ENCODE results near the gene CLSTN2.

CLSTN2 gene

DNA sequence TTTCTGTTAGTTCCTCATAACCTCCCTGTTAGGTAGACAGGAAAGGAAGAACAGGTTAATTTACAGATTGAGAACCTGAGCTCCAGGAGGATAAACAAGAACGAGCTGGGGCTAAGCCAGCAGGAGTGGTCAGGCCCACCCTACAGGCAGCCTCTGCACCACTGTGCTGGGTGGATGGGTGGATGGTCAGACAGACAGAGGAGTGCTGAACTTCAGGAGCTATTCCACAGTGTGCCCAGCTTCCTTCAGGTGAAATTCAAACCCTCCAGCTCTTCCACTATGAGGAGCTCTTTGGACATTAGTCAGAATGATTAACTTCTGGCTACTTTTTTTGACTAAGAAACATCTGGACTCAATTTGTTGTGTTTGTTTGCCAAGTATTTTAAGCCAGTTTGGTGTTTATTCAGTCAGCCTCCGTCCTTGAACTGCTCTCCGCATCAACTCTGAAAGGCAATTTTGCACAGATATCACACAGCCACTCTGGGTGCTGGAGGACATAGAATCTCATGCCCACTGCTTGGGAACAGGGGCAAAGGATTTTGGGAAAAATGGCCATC lies 361.9 kb downstream of the CLSTN2 start:
- no peak for DNase-seq

- no peak for DNase-seq
Observed at GRCh38 chr3:140298043-140298442, 363.1 kb downstream of the CLSTN2 start.

DNA sequence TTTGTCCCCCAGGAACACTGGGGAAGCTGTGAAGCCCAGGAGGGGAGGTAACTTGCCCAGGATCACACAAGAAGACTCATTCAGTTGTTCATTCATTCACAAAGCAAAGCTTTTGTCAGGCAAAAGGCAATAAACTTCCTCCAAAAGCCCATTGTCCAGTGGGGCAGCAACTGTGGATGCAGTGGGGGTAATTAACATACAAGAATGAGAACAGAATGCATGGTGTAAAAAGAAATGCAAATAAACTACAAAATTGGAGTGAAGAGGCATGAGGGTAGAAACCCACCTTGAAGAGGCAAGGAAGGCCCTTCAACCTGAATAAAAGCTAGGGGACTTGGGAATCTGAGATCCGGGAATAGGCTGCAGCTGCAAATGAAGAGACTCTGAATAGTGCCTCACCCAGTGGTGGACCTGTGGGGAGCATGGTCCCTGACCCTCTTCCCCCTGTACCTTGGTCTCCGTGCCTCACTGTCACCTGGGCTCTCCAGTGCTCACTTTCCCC lies 363.6 kb downstream of the CLSTN2 start:
- no peak for DNase-seq

GRCh38 chr3:140303875-140304274 lies 368.9 kb downstream of the CLSTN2 start:
- DNase-seq = no peak

DNA sequence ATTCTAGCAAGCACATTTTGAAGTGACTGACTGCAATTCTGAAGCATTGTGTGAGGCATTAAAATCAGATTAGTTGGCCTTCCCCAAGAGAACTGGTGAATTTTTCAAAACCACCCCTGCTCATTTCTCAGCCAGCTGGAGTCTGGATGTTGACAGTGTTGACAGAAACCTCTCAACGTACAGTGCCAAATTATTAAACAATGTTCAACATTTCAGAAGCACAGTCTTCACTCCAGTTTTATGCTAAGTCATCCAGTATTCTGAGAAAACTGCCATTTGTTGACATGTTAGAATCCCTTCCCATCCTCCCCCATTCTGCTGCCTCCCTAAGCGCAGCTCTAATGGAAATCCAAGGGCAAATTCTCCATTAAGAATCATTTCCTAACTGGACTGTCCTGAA lies 373.6 kb downstream of the CLSTN2 start:
- no peak for DNase-seq

- no peak for DNase-seq
Observed at GRCh38 chr3:140311428-140311827, 376.4 kb downstream of the CLSTN2 start.

DNA sequence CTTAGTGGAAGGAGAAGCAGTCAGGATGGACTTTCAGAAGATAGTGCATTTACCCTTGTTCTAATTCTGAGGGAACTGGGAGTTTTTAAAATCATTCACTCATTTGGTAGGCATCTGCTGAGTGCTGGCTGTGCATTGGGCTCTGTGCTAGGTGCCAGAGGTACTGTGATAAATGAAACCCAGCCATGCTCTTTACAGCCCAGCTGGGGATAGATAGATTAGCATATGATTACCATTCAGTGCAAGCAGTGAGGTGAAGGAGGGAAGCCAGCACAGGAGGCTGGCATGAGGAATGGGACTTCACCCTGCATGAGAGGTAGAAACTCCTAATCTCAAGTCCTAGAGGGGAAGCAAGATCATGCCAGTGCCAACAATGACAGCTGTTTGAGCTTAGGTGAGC lies 381.0 kb downstream of the CLSTN2 start:
- DNase-seq = no peak

GRCh38 chr3:140316466-140316865 lies 381.5 kb downstream of the CLSTN2 start:
- DNase-seq = no peak

GRCh38 chr3:140316868-140317400 lies 381.9 kb downstream of the CLSTN2 start:
- no peak for DNase-seq

DNA sequence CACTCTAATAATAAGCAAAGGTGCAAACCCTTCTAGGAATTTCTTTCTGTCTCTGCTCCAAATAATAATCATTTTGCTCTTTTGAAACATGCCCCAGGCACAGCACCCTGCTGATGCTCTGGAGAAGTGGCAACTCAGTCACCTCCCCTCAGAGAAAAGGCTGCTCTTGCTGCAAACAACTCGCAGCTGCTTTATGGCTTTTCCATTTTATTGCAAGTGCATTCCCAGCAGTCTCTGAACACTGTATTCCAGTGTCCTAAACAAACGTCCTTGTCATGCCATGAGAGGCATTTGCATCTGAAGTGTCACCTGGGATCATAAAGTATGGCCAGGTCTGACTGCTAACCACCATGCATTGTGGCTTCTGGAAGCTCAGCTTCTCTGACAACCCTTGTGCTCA lies 384.8 kb downstream of the CLSTN2 start:
- DNase-seq = no peak

- DNase-seq = no peak
Observed at GRCh38 chr3:140323561-140323960, 388.6 kb downstream of the CLSTN2 start.

GRCh38 chr3:140332131-140332530 lies 397.1 kb downstream of the CLSTN2 start:
- no peak for DNase-seq

DNA sequence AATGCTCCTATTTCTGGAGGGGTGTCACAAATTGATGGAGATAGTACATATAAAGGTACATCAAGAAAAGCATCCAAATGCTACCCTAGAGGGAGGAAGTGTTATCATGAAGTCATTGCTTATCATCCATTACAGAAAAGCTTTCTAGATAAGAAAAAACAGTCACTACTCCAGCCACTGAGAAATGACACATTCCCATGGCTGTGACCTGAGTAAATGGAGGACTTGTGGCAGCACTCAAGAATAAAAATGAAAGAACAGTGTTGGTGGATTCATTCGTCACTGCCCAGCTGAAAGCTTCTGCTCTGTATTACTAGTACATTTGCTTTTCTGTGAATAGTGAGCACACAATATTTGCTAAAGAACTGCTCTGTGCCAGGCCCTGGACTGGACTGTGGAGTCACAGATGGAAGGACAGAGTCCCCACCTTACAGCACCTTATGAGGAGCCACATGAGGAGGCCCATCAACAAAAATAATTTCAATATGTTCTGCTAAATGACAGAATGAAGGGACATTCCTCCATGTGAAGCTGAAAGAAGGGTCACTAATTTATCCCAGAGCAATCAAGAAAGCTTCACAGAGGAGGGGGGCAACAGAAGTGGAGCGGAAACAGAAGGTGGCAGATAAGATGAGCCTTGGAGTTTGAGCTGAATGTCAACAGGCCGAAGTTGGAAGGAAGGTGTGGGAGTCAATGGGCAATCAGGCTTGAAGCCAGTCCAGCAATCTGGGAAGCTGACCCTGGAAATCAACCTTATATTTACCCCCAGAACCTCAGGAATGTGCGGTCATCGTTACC lies 399.3 kb downstream of the CLSTN2 start:
- no peak for DNase-seq

DNA sequence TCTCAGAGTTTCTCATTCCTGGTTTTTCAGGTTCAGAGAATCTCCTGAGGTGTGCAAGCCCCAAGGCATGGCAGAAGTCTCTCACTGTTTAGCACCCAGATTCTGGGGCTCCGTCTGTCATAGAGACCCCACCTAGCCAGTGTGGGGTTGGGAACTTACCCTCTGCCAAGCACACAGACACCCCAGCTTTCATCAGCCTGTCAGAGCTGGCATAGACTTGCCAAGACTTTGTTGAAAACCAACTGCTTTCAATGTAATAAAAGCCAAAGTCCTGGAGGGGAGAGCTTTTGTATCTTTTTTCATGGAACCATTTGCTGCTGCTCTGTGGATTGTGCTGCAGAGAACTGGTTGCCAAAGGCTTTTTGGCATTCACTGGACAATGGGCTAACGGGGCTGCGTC lies 401.5 kb downstream of the CLSTN2 start:
- no peak for DNase-seq

- no peak for DNase-seq
Observed at GRCh38 chr3:140338916-140339315, 403.9 kb downstream of the CLSTN2 start.

GRCh38 chr3:140341203-140341602 lies 406.2 kb downstream of the CLSTN2 start:
- no peak for DNase-seq

- no peak for DNase-seq
Observed at GRCh38 chr3:140341817-140342403, 406.9 kb downstream of the CLSTN2 start.

GRCh38 chr3:140342668-140343067 lies 407.7 kb downstream of the CLSTN2 start:
- DNase-seq = no peak

DNA sequence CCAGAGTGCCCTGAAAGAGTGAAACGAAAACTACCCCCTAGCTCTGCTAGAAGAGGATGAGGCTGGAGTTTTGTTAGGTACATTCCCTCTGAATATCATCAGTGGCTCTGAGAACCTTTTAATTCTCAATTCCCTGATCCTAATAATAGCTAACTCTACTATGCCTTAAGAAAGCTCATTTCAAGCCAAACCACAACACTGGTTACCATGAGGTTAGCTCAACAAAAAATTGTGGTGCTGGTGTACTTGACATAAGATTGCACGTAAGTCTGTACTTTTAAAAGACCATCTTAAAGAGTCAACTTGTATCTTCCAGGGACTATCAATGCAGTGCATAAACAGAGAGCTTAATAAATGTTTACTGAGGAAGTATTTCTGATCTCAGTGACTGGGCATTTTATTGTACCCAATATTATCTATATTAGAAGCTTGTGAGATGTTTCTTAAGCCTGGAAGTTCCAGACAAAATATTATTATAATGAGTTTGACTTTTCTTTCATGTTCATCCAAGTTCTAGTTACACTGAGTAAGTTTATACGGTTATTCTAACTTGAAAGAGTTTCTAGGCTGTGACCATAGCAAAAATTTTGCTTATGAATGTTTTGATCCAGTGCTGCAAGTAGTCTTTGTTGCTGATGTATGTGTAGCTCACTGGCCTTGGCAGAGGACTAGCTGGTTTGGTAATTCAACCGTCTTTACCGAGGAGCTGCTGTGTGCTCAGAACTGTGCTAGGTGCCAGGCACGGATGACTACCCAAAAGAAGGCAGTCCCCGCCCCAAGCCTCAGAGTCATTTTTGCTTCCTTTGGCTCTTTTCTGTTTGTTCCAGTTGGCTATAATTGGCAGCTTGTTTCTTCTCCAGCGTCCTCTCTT lies 408.5 kb downstream of the CLSTN2 start:
- no peak for DNase-seq

- no peak for DNase-seq
Observed at GRCh38 chr3:140344082-140344454, 409.1 kb downstream of the CLSTN2 start.

- no peak for DNase-seq
Observed at GRCh38 chr3:140344601-140345205, 409.7 kb downstream of the CLSTN2 start.

- no peak for DNase-seq
Observed at GRCh38 chr3:140347151-140347550, 412.2 kb downstream of the CLSTN2 start.

DNA sequence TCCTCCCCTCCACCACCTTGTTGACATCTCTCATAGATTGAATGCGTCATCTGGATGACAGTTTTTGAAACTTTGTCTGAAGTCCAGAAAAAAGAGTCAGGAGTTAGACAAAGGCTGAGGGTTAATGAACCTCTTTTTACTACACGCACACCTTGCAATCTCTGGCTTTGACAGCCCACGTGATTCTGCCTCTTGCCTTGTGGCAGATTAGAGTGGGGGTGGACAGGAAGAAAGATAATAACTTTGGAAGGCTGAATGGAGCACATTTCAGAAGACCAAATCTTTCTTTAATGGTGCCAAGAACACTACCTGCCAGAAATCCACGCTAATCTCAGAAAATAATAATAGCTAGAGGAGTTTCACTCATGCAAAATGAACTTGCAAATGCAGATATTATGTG lies 415.0 kb downstream of the CLSTN2 start:
- no peak for DNase-seq

All from activated naive CD4-positive, alpha-beta T cell (primary cell).